Measurements from ENCODE around the gene GNLY. TPM values are rescaled to one million over a fixed set of nuclear protein-coding genes. Genes with fewer than 3 reads are reported as not detected.

Gene GNLY
- total RNA-seq, 4 donors from 2014 or later = 3.6 to 36.1 (median 12.0) TPM

DNA sequence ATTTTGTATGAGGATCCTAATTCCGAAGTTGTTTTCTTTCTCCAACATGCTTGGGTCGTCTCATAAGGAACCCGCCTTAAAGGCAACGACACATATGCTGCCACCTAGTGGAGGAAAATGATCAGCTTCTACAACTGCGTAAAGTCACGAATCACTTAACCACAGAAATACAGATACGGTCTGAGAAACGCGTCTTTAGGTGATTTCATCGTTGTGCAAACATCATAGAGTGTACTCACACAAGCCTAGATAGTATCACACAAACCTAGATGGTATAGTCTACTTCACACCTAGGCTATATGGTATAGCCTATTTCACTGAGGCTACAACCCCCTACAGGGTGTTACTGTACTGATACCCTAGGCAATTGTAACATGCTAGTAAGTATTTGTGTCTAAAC, 13.1 kb downstream of the GNLY start:
- H3K27ac ChIP-seq = peak overlapping the region; percentile 92 to 97 (median 95)
- intact Hi-C loops (cut with DNase I; ENCODE audit: low total_unique reads) = loop anchor here (1.0 to 2.0 kb wide), 3 partner anchors 28 to 70 kb away; no protein-coding TSS in a partner anchor
- H3K27me3 ChIP-seq = no peaks in the 10 kb centered on the region
- peaks cover 62 to 81% of the 10 kb centered on the region in 2 donors for H3K4me1 ChIP-seq
- in situ Hi-C loops (cut with MboI; ENCODE audit: low sequenced_read_pairs in 4 of 4) = no loop called here
- peak; percentile 42 to 52 for ATAC-seq
- H3K4me3 ChIP-seq = no peak overlapping the region
- no peaks in the 10 kb centered on the region for H3K9me3 ChIP-seq
- peak; percentile 72 to 79 for DNase-seq
- TF ChIP-seq POLR2A (IDR thresholded peaks at IDR 0.05) = no peak
- TF ChIP-seq, protein P1, sequence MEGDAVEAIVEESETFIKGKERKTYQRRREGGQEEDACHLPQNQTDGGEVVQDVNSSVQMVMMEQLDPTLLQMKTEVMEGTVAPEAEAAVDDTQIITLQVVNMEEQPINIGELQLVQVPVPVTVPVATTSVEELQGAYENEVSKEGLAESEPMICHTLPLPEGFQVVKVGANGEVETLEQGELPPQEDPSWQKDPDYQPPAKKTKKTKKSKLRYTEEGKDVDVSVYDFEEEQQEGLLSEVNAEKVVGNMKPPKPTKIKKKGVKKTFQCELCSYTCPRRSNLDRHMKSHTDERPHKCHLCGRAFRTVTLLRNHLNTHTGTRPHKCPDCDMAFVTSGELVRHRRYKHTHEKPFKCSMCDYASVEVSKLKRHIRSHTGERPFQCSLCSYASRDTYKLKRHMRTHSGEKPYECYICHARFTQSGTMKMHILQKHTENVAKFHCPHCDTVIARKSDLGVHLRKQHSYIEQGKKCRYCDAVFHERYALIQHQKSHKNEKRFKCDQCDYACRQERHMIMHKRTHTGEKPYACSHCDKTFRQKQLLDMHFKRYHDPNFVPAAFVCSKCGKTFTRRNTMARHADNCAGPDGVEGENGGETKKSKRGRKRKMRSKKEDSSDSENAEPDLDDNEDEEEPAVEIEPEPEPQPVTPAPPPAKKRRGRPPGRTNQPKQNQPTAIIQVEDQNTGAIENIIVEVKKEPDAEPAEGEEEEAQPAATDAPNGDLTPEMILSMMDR (IDR thresholded peaks at IDR 0.05 in 4 of 5, conservative IDR thresholded peaks at IDR 0.05 in 1 of 5) = peak; percentile 89 to 92 (median 91)
- no peaks in the 10 kb centered on the region for H3K36me3 ChIP-seq

DNA sequence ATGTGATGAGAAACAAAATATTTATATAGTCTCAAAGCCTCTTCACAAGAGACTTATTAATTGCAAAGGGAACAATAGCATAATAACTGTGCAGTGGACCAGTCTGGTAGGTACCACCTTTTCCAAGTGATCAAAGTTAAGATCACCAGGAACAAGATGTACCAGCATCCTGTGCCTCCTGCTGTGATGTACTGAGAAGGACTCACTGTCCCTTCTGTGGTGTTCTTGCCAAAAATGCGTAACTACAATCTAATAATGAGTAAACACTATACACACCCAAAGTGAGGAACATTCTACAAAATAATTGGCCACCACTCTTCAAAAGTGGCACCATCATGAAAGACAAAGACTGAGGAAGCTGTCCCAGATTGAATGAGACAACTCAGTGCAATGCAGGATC, 14.5 kb downstream of the GNLY start:
- in situ Hi-C loops (cut with MboI; ENCODE audit: low sequenced_read_pairs in 4 of 4) = no loop called here
- no peaks in the 10 kb centered on the region for H3K27me3 ChIP-seq
- no peak overlapping the region for H3K4me3 ChIP-seq
- intact Hi-C loops (cut with DNase I; ENCODE audit: low total_unique reads) = loop anchor here (1.0 kb wide), 1 partner anchor 34 kb away; no protein-coding TSS in a partner anchor
- no peaks in the 10 kb centered on the region for H3K9me3 ChIP-seq
- peak overlapping the region; percentile 92 to 97 (median 95) for H3K27ac ChIP-seq
- H3K36me3 ChIP-seq = no peaks in the 10 kb centered on the region
- peak; percentile 46 to 64 for ATAC-seq
- peak; percentile 20 to 57 for TF ChIP-seq POLR2A (IDR thresholded peaks at IDR 0.05)
- TF ChIP-seq, protein P1 (IDR thresholded peaks at IDR 0.05 in 4 of 5, conservative IDR thresholded peaks at IDR 0.05 in 1 of 5) = no peak
- peaks cover 71 to 94% of the 10 kb centered on the region in 2 donors for H3K4me1 ChIP-seq
- peak; percentile 76 to 80 for DNase-seq

DNA sequence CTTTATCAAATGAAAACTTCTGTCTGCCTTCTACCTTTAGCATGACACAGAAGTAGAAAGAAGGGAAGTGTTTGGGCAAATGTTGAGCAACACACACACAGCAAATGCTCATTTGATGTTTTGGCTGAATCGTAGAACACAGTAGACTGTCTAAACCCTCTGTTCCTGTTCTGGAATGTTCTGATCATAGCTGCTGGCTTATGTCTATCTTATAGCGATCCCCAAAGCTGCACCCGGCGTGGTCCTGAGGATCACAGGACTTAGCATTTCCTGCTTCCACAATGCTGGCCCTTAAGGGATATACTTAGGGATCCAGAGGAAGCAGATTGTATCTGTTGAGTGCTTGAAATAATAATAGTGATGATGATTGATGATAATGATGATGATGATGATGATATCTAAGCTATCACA, 15.2 kb downstream of the GNLY start:
- Histone ChIP-seq H3K36me3 (no peaks in the 10 kb centered on the region), H3K27me3 (no peaks in the 10 kb centered on the region), H3K4me1 (peaks cover 73 to 95% of the 10 kb centered on the region in 2 donors), H3K27ac (peak overlapping the region; percentile 92 to 97 (median 95)), H3K4me3 (no peak overlapping the region), H3K9me3 (no peaks in the 10 kb centered on the region)
- in situ Hi-C loops (cut with MboI; ENCODE audit: low sequenced_read_pairs in 4 of 4) = no loop called here
- DNase-seq (no peak), ATAC-seq (peak in 1 of 2 donors; percentile 11)
- no peak for TF ChIP-seq POLR2A (IDR thresholded peaks at IDR 0.05)
- TF ChIP-seq, protein P1 (IDR thresholded peaks at IDR 0.05 in 4 of 5, conservative IDR thresholded peaks at IDR 0.05 in 1 of 5) = no peak
- intact Hi-C loops (cut with DNase I; ENCODE audit: low total_unique reads) = no loop called here

DNA sequence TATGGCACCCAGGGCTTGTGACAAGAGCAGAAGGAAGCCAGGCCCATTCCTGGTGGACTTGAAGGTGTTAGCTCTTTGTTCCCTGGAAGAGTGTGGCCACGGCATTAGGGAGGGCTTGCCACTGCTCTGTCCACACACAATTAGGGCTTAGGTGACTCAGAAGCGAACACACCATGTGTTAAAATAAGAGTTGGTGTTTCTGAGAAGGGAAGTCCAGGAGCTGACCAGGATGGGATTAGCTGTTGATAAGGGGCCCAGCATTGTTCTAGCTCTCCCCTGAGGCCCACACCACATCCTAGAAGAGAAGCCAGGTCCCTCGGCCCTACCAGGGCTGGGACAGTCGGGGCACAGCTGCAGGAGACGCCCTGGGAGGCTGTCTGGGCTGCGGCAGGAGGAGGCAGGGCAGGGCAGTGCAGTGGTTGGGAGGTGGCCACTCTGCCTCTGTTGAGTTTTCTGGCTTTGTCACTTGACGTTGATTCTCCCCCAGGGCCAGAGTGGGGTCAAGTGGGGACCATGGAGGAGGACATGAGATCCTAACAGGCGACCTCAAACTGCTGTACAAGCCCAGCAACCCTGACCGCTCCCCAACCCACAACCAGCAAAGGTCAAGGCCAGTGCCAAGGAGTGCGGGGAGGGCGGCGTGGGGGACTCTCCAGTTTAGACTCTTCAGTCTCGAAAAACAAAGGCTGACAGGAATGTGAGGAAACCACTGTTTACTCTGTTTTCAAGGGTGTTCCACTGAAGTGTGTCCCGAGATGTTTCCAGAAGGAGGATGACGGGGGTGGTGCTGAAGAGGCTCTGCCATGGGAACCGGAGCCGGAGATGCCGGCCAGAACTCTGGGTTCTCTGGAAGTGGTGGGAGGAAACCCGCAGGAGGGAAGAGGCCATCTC, 16.8 kb downstream of the GNLY start:
- intact Hi-C loops (cut with DNase I; ENCODE audit: low total_unique reads) = no loop called here
- peaks cover 61 to 86% of the 10 kb centered on the region in 2 donors for H3K4me1 ChIP-seq
- DNase-seq (peak in 1 of 2 donors; percentile 62), ATAC-seq (peak in 1 of 2 donors; percentile 0)
- H3K4me3 ChIP-seq = peak overlapping the region in 3 of 4 donors; percentile 11 to 32 (median 27)
- in situ Hi-C loops (cut with MboI; ENCODE audit: low sequenced_read_pairs in 4 of 4) = no loop called here
- peak overlapping the region; percentile 92 to 97 (median 95) for H3K27ac ChIP-seq
- H3K36me3 ChIP-seq = no peaks in the 10 kb centered on the region
- TF ChIP-seq, protein P1 (IDR thresholded peaks at IDR 0.05 in 4 of 5, conservative IDR thresholded peaks at IDR 0.05 in 1 of 5) = no peak
- peak in 1 of 2 donors; percentile 29 for TF ChIP-seq POLR2A (IDR thresholded peaks at IDR 0.05)
- H3K9me3 ChIP-seq = no peaks in the 10 kb centered on the region
- no peaks in the 10 kb centered on the region for H3K27me3 ChIP-seq

Data from gastrocnemius medialis (tissue), 4 donors.